Measurements from ENCODE around the gene GRHL3.

GRCh38 chr1:24369801-24370200 is 50.6 kb downstream of the GRHL3 start:
- TF ChIP-seq CTCF (IDR thresholded peaks at IDR 0.05) (no peak), POLR2A (IDR thresholded peaks at IDR 0.05) (no peak), EP300 (IDR thresholded peaks at IDR 0.05) (no peak)

Measured in tibial nerve (tissue), 4 donors.